HL-60 (cell line): ENCODE measurements around the gene AGRN.
A peak's percentile ranks its signal among the peaks of the same experiment; 100 is the strongest.

Experiments used
- DNase-seq, 2 experiments: peaks; one replicate each; pipeline ENCODE4 v3.0.0-alpha.2; 2010 to 2020; ENCODE audit warnings: low read depth in 1 of 2, low spot score in 1 of 2
- H3K27ac ChIP-seq: fragments of 250-450 bp; sonication (Bioruptor Pico); replicated peaks from 2 replicates; pipeline ENCODE4 v1.5.1; 2020; ENCODE audit warnings: mild to moderate bottlenecking, moderate library complexity
- H3K27me3 ChIP-seq: fragments of 250-450 bp; sonication (Bioruptor Pico); 2 replicates; pipeline ENCODE4 v1.5.1; 2021; ENCODE audit warnings: mild to moderate bottlenecking, moderate library complexity; ENCODE audit not compliant: insufficient read depth, poor library complexity, severe bottlenecking
- H3K4me3 ChIP-seq: replicated peaks from 2 replicates; pipeline ENCODE4 v1.5.1; 2011; ENCODE audit warnings: mild to moderate bottlenecking, control low read depth, low read length; ENCODE audit not compliant: insufficient read depth
- GABPA ChIP-seq: IDR thresholded peaks from 2 replicates; pipeline ENCODE4 v1.6.1; 2012; ENCODE audit warnings: low read depth
- POLR2AphosphoS5 ChIP-seq: IDR thresholded peaks from 2 replicates; pipeline ENCODE4 v1.6.1; 2012; ENCODE audit warnings: low read depth
- SPI1 ChIP-seq: IDR thresholded peaks from 2 replicates; pipeline ENCODE4 v1.6.1; 2012; ENCODE audit warnings: low read depth, mild to moderate bottlenecking, borderline replicate concordance
- TF ChIP-seq, protein P1 (sequence below): IDR thresholded peaks from one replicate; pipeline ENCODE4 v1.5.1; 2011; ENCODE audit warnings: low read length, control low read depth, inconsistent platforms; ENCODE audit not compliant: insufficient read depth
- TF ChIP-seq, protein P2 (sequence below): IDR thresholded peaks from 2 replicates; pipeline ENCODE4 v1.6.1; 2012; ENCODE audit warnings: low read depth; ENCODE audit not compliant: insufficient replicate concordance

Gene AGRN

DNA sequence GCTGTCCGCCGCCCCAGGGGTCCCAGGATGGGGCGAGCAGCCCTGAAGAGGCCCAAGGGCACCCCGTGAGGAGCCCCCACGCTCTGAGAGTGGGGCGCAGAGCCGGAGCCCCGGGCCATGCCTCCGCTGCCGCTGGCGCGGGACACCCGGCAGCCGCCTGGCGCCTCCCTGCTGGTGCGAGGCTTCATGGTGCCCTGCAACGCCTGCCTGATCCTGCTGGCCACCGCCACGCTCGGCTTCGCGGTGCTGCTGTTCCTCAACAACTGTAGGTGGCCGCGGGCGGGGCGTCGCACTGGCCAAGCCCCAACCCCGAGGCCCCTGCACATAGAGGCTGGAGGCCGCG is 14.5 kb downstream of the AGRN start:
- no peak overlapping the region for H3K4me3 ChIP-seq
- H3K27me3 ChIP-seq, result peaks cover 25% of the 10 kb centered on the region
- no peak for DNase-seq

DNA sequence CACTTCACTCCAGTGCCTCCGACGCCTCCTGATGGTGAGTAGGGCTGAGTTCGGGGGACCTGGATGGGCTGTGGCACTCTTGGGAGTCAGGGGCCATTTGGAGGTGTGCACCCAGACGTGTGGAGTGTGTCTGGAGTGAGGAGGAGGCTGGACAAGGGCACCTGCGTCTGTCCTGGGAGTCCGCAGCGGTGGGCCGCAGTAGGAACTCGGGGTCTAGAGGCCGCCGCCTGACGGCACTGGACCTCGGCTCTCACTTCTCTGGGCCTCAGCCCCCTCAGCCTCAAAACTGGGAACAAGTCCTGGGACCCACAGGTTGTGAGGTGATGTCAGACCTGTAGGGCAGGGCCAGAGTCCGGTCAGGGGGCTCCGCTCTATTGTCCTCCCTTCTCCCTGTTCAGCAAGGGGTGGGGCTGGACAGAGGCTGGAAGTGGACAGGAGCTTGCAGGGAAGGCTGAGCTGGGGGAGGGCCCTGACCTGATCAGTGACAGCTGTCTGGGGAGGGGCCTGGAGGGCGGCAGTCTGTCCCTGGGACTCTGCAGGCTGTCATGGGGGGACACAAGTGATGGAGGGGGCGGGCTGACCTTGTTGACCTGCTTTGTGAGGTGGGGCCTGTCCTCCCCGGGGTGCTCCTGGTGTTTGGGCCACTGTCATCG is 15.5 kb downstream of the AGRN start:
- Histone ChIP-seq H3K27me3 (peaks cover 33% of the 10 kb centered on the region), H3K4me3 (no peak overlapping the region), H3K27ac (no peak overlapping the region)
- DNase-seq, result no peak
- TF ChIP-seq GABPA (no peak), POLR2AphosphoS5 (no peak), SPI1 (no peak)
- TF ChIP-seq, protein P1, sequence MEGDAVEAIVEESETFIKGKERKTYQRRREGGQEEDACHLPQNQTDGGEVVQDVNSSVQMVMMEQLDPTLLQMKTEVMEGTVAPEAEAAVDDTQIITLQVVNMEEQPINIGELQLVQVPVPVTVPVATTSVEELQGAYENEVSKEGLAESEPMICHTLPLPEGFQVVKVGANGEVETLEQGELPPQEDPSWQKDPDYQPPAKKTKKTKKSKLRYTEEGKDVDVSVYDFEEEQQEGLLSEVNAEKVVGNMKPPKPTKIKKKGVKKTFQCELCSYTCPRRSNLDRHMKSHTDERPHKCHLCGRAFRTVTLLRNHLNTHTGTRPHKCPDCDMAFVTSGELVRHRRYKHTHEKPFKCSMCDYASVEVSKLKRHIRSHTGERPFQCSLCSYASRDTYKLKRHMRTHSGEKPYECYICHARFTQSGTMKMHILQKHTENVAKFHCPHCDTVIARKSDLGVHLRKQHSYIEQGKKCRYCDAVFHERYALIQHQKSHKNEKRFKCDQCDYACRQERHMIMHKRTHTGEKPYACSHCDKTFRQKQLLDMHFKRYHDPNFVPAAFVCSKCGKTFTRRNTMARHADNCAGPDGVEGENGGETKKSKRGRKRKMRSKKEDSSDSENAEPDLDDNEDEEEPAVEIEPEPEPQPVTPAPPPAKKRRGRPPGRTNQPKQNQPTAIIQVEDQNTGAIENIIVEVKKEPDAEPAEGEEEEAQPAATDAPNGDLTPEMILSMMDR, result no peak
- TF ChIP-seq, protein P2, sequence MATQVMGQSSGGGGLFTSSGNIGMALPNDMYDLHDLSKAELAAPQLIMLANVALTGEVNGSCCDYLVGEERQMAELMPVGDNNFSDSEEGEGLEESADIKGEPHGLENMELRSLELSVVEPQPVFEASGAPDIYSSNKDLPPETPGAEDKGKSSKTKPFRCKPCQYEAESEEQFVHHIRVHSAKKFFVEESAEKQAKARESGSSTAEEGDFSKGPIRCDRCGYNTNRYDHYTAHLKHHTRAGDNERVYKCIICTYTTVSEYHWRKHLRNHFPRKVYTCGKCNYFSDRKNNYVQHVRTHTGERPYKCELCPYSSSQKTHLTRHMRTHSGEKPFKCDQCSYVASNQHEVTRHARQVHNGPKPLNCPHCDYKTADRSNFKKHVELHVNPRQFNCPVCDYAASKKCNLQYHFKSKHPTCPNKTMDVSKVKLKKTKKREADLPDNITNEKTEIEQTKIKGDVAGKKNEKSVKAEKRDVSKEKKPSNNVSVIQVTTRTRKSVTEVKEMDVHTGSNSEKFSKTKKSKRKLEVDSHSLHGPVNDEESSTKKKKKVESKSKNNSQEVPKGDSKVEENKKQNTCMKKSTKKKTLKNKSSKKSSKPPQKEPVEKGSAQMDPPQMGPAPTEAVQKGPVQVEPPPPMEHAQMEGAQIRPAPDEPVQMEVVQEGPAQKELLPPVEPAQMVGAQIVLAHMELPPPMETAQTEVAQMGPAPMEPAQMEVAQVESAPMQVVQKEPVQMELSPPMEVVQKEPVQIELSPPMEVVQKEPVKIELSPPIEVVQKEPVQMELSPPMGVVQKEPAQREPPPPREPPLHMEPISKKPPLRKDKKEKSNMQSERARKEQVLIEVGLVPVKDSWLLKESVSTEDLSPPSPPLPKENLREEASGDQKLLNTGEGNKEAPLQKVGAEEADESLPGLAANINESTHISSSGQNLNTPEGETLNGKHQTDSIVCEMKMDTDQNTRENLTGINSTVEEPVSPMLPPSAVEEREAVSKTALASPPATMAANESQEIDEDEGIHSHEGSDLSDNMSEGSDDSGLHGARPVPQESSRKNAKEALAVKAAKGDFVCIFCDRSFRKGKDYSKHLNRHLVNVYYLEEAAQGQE, result peak; percentile 15

More for the DNA sequence above, 14.5 kb downstream of the AGRN start:
- H3K27ac ChIP-seq, result no peak overlapping the region
- TF ChIP-seq, protein P1, result no peak
- TF ChIP-seq POLR2AphosphoS5 (no peak), GABPA (no peak), SPI1 (no peak)
- TF ChIP-seq, protein P2, result no peak

DNA sequence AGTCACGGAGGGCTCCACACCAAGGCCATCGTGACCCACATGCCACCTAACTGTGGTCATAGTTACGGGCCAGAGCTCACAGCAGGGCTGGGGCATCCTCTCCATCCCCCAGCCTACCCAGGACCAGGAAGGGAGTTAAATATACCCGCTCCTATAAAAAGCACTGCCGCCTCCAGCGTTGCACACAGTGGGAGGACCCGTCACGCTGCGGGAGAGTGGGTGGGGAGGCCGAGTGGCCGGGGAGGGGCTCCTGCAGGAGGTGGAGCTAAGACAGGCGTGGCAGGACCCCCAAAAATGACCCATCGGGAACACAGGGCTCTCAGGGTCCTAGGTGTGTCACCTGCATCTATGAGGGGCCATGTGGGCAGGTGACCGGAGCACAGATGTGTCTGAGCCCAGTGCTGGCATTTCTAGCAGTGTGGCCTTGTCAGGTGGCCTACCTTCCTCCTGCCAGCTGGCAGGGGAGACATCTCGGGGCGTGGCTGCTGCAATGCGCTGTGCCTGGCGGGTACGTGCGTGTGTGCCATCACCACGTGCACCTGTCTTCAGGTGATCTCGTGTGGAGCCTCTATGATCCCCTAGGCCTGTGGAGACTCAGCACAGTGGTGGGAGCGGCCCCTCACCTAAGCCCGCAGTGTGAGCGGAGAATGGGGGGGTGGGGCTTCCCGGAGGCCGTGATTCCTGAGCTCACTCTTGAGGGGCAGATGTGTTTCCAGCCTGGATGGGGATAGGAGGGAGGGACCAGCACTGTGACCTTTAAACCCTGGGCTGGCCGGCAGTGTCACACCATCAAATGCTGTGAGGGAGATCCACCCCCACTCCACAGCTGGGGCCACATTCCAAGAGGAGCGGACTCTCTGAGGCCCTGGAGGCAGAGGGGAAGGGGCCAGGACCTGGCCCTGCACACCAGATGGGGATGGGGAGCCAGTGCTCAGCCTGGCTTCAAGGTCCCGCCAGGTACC is 17.7 kb downstream of the AGRN start:
- Histone ChIP-seq H3K27me3 (peaks cover 25% of the 10 kb centered on the region), H3K4me3 (no peak overlapping the region), H3K27ac (no peak overlapping the region)
- no peak for DNase-seq
- TF ChIP-seq, protein P2, result no peak
- TF ChIP-seq, protein P1, result no peak
- TF ChIP-seq GABPA, result no peak
- TF ChIP-seq POLR2AphosphoS5, result no peak
- TF ChIP-seq SPI1, result no peak
